Cardiac muscle cell (in vitro differentiated cells and primary cell): ENCODE results near the gene ZNF541. TPM values are rescaled to one million over a fixed set of nuclear protein-coding genes. Genes with fewer than 3 reads are reported as not detected.

Experiments used
- DNase-seq, 2 donors: peaks; one replicate each; pipeline versions ENCODE4 v3.0.0 to v3.0.0-alpha.2; 2010 to 2017; ENCODE audit warnings: low read depth in 1 of 2, low spot score in 1 of 2
- H3K27ac ChIP-seq: fragments of 200-600 bp; sonication (generic); 2 replicates; pipeline ENCODE4 v1.5.1; 2016
- H3K27me3 ChIP-seq: fragments of 200-600 bp; sonication (generic); 2 replicates; pipeline ENCODE4 v1.6.0; 2016; ENCODE audit warnings: control low read depth
- H3K36me3 ChIP-seq: fragments of 200-600 bp; sonication (generic); 2 replicates; pipeline ENCODE4 v1.5.1; 2016; ENCODE audit warnings: control low read depth
- H3K4me1 ChIP-seq: fragments of 200-600 bp; sonication (generic); 2 replicates; pipeline ENCODE4 v1.8.1; 2017; ENCODE audit warnings: low read depth, mild to moderate bottlenecking, mixed run types
- H3K4me3 ChIP-seq: fragments of 200-600 bp; sonication (generic); 2 replicates; pipeline ENCODE4 v1.5.1; 2016; ENCODE audit warnings: mild to moderate bottlenecking
- H3K9me3 ChIP-seq: fragments of 200-600 bp; sonication (generic); 2 replicates; pipeline ENCODE4 v1.5.1; 2017; ENCODE audit warnings: low read depth, mild to moderate bottlenecking, control low read depth
- CTCF ChIP-seq: IDR thresholded peaks from 2 replicates; pipeline ENCODE4 v1.5.1; 2012; ENCODE audit warnings: low read depth, mild to moderate bottlenecking, low read length
- polyA plus RNA-seq: library from polyadenylated mRNA; unstranded; fragments of >200 nt; fragmentation: Nextera tagmentation; extraction: Ambion mirVana; gene quantifications from 2 replicates; pipeline ENCODE4 v1.2.1, GENCODE V29; 2016
- total RNA-seq: library from RNA; depleted of rRNA; stranded (reverse); fragments of >200 nt; gene quantifications from 2 replicates; pipeline ENCODE4 v1.2.3, GENCODE V29; 2016

Gene ZNF541
- total and polyA plus RNA-seq, 2 experiments from 2014 or later, result not detected

DNA sequence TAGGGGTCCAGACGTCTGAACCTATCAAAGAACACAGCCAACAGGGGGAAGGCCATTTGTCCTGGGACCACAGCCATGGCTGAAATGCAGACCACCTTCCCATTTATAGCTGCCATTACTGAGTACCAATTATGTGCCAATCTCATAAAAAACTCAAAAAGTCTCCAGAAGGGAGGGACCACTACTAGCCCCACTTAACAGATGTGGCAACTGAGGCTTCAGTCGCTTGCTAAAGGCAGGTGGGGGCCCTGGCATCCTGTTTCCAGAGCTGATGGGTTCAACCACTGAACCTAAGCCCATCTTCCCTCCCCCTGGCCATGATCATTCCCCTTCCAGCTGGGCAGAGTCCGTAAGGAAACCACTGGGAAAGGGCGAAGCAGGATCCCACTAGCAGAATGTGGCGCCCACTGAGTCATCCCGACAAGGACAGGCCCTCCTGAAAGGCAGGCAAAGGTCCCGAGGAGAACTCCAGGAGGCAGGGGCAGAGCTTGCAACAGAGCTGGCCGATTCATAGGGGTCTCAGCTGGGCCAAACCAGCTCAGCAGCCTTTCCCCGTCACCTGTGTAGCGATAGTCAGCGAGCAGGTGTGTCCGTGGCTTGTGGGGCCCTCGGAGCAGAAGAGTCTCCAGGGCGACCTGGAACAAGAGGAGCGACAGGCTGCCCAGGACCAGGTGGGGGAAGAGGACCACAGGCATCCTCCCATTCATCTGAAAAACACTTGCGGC is 43.8 kb downstream of the ZNF541 start:
- no peak for TF ChIP-seq CTCF
- no peaks in the 10 kb centered on the region for H3K36me3 ChIP-seq
- no peaks in the 10 kb centered on the region for H3K9me3 ChIP-seq
- no peak for DNase-seq
- no peak overlapping the region for H3K27ac ChIP-seq
- no peaks in the 10 kb centered on the region for H3K27me3 ChIP-seq
- H3K4me3 ChIP-seq, result no peak overlapping the region
- no peaks in the 10 kb centered on the region for H3K4me1 ChIP-seq

- H3K36me3 ChIP-seq, result no peaks in the 10 kb centered on the region
Measured at GRCh38 chr19:47526798-47527197, 46.1 kb downstream of the ZNF541 start.

GRCh38 chr19:47523473-47523872 is 49.5 kb downstream of the ZNF541 start:
- no peaks in the 10 kb centered on the region for H3K36me3 ChIP-seq
- TF ChIP-seq CTCF, result no peak
- no peak overlapping the region for H3K27ac ChIP-seq
- DNase-seq, result no peak
- no peak overlapping the region for H3K4me3 ChIP-seq
- no peaks in the 10 kb centered on the region for H3K4me1 ChIP-seq
- no peaks in the 10 kb centered on the region for H3K9me3 ChIP-seq
- no peaks in the 10 kb centered on the region for H3K27me3 ChIP-seq

More at GRCh38 chr19:47526798-47527197, 46.1 kb downstream of the ZNF541 start:
- Histone ChIP-seq H3K4me3 (no peak overlapping the region), H3K9me3 (no peaks in the 10 kb centered on the region), H3K27ac (no peak overlapping the region), H3K4me1 (no peaks in the 10 kb centered on the region), H3K27me3 (no peaks in the 10 kb centered on the region)
- TF ChIP-seq CTCF, result no peak
- no peak for DNase-seq

Other genes with a start within 250 kb of the ZNF541 start
- 0.18 TPM in 1 of 2 replicates, not detected in the other for gene C5AR2, start 241.0 kb downstream of the ZNF541 start, total RNA-seq
- gene C5AR2, start 241.0 kb downstream of the ZNF541 start, polyA plus RNA-seq, result not detected in 2 replicates
- gene DHX34, start 223.8 kb downstream of the ZNF541 start, total RNA-seq, result 29.1 and 33.7 TPM in 2 replicates
- 16.1 and 18.2 TPM in 2 replicates for gene DHX34, start 223.8 kb downstream of the ZNF541 start, polyA plus RNA-seq
- 83.7 and 108 TPM in 2 replicates for gene MEIS3, start 153.6 kb downstream of the ZNF541 start, total RNA-seq
- gene MEIS3, start 153.6 kb downstream of the ZNF541 start, polyA plus RNA-seq, result 82.8 and 114 TPM in 2 replicates
- gene SLC8A2, start 101.3 kb downstream of the ZNF541 start, total RNA-seq, result 3.7 and 4.6 TPM in 2 replicates
- 0.67 and 0.99 TPM in 2 replicates for gene SLC8A2, start 101.3 kb downstream of the ZNF541 start, polyA plus RNA-seq
- 10.2 and 10.4 TPM in 2 replicates for gene KPTN, start 88.9 kb downstream of the ZNF541 start, total RNA-seq
- 15.5 and 20.6 TPM in 2 replicates for gene KPTN, start 88.9 kb downstream of the ZNF541 start, polyA plus RNA-seq
- 62.5 and 108 TPM in 2 replicates for gene NAPA, start 58.1 kb downstream of the ZNF541 start, total RNA-seq
- 123 and 173 TPM in 2 replicates for gene NAPA, start 58.1 kb downstream of the ZNF541 start, polyA plus RNA-seq
- 7.8 and 13.5 TPM in 2 replicates for gene BICRA, start 36.0 kb upstream of the ZNF541 start, total RNA-seq
- gene BICRA, start 36.0 kb upstream of the ZNF541 start, polyA plus RNA-seq, result 3.0 and 5.0 TPM in 2 replicates
- gene EHD2, start 140.3 kb upstream of the ZNF541 start, total RNA-seq, result 0.95 and 2.1 TPM in 2 replicates
- 0.64 and 2.7 TPM in 2 replicates for gene EHD2, start 140.3 kb upstream of the ZNF541 start, polyA plus RNA-seq
- gene NOP53, start 172.4 kb upstream of the ZNF541 start, total RNA-seq, result 149 and 278 TPM in 2 replicates
- gene NOP53, start 172.4 kb upstream of the ZNF541 start, polyA plus RNA-seq, result 81.8 and 112 TPM in 2 replicates
- 1,194 and 1,690 TPM in 2 replicates for gene SELENOW, start 205.6 kb upstream of the ZNF541 start, total RNA-seq
- gene SELENOW, start 205.6 kb upstream of the ZNF541 start, polyA plus RNA-seq, result 1,855 and 2,152 TPM in 2 replicates
- not detected in 2 replicates for gene TPRX1, start 231.4 kb upstream of the ZNF541 start, total RNA-seq
- not detected in 2 replicates for gene TPRX1, start 231.4 kb upstream of the ZNF541 start, polyA plus RNA-seq
- 0.11 and 0.15 TPM in 2 replicates for gene CRX, start 248.8 kb upstream of the ZNF541 start, total RNA-seq
- gene CRX, start 248.8 kb upstream of the ZNF541 start, polyA plus RNA-seq, result 0.04 and 0.06 TPM in 2 replicates